HepG2 (cell line): ENCODE measurements around the gene DDX23. TPM values are rescaled to one million over a fixed set of nuclear protein-coding genes. Genes with fewer than 3 reads are reported as not detected.

ENCODE experiments used
- AFF4 ChIP-seq: sonication (generic); formaldehyde crosslinking; IDR thresholded peaks from 2 replicates; pipeline ENCODE4 v1.4.0; 2020; ENCODE audit warnings: missing genetic modification reagents
- DNMT1 ChIP-seq: sonication (generic); formaldehyde crosslinking; IDR thresholded peaks from 2 replicates; pipeline ENCODE4 v1.5.1; 2020; ENCODE audit warnings: mild to moderate bottlenecking, missing genetic modification reagents
- MEF2D ChIP-seq: sonication (generic); formaldehyde crosslinking; IDR thresholded peaks from 2 replicates; pipeline ENCODE4 v1.5.1; 2020; ENCODE audit warnings: mild to moderate bottlenecking, missing genetic modification reagents
- PBX3 ChIP-seq: sonication (generic); formaldehyde crosslinking; IDR thresholded peaks from 2 replicates; pipeline ENCODE4 v1.8.1; 2023; ENCODE audit warnings: missing genetic modification reagents, inconsistent platforms, borderline replicate concordance
- RCOR2 ChIP-seq: IDR thresholded peaks from 2 replicates; pipeline ENCODE4 v1.6.1; 2016; ENCODE audit warnings: missing biosample characterization, missing genetic modification reagents
- RFX3 ChIP-seq: IDR thresholded peaks from 2 replicates; pipeline ENCODE4 v1.6.1; 2016; ENCODE audit warnings: missing biosample characterization, missing genetic modification reagents
- SETDB1 ChIP-seq: sonication (generic); formaldehyde crosslinking; IDR thresholded peaks from 2 replicates; pipeline ENCODE4 v1.5.1; 2020; ENCODE audit warnings: missing genetic modification reagents, mild to moderate bottlenecking, borderline replicate concordance
- STAT6 ChIP-seq: sonication (generic); formaldehyde crosslinking; IDR thresholded peaks from 2 replicates; pipeline ENCODE4 v1.4.0; 2020; ENCODE audit warnings: missing genetic modification reagents, mild to moderate bottlenecking, borderline replicate concordance
- ZBTB1 ChIP-seq: sonication (generic); formaldehyde crosslinking; IDR thresholded peaks from 2 replicates; pipeline ENCODE4 v1.4.0; 2020; ENCODE audit warnings: missing genetic modification reagents, borderline replicate concordance
- ZNF337 ChIP-seq: sonication (generic); formaldehyde crosslinking; IDR thresholded peaks from 2 replicates; pipeline ENCODE4 v1.5.1; 2020; ENCODE audit warnings: missing genetic modification reagents, low read depth, mild to moderate bottlenecking, borderline replicate concordance
- ZNF691 ChIP-seq: sonication (generic); formaldehyde crosslinking; IDR thresholded peaks from 2 replicates; pipeline ENCODE4 v1.4.0; 2020; ENCODE audit warnings: missing genetic modification reagents, low read depth, mild to moderate bottlenecking, borderline replicate concordance
- polyA plus RNA-seq, 8 experiments: library from polyadenylated mRNA; depleted of rRNA in 3 of 8; stranded (reverse) in 7 of 8; unstranded in 1 of 8; fragments of >200 nt; fragmentation: Illumina TruSeq in 4 of 8; extraction: Trizol in 4 of 8; gene quantifications; 2 replicates each; pipeline versions ENCODE4 v1.2.1 to v1.2.3, GENCODE V29; 2011 to 2016; ENCODE audit warnings: low read depth in 4 of 8, missing spikeins in 1 of 8, mixed read lengths in 1 of 8; ENCODE audit not compliant: insufficient read depth in 1 of 8
- total RNA-seq, 5 experiments: library from RNA; depleted of rRNA; stranded (reverse); fragments of >200 nt; fragmentation: Illumina TruSeq; extraction: Trizol; gene quantifications; 2 replicates each; pipeline ENCODE4 v1.2.3, GENCODE V29; 2016; ENCODE audit warnings: low read depth in 1 of 5

DDX23 gene
- total and polyA plus RNA-seq, 2 of the 13 experiments (the other 11 are each of a cell fraction or from before 2014, with no cell fraction given) = 35.7 to 90.0 TPM

- no peak for TF ChIP-seq ZBTB1
- TF ChIP-seq MEF2D (CRISPR knock-in tag) = no peak
- no peak for TF ChIP-seq DNMT1
- no peak for TF ChIP-seq SETDB1 (CRISPR knock-in tag)
- TF ChIP-seq RCOR2 (CRISPR knock-in tag) = no peak
- no peak for TF ChIP-seq AFF4 (CRISPR knock-in tag)
- no peak for TF ChIP-seq ZNF337
- TF ChIP-seq RFX3 (CRISPR knock-in tag) = no peak
- no peak for TF ChIP-seq ZNF691 (CRISPR knock-in tag)
- TF ChIP-seq STAT6 (CRISPR knock-in tag) = no peak
- TF ChIP-seq PBX3 = no peak
Measured at GRCh38 chr12:48815126-48816110, 36.5 kb downstream of the DDX23 start (continued).
